HEK293 (cell line): ENCODE measurements around the gene PRKCA.

Experiments used
- CTCF ChIP-seq: fragments of 450-650 bp; formaldehyde crosslinking; IDR thresholded peaks from 2 replicates; pipeline ENCODE4 v1.5.1; 2016; ENCODE audit warnings: missing biosample characterization, missing genetic modification characterization
- ELK4 ChIP-seq: IDR thresholded peaks from 2 replicates; pipeline ENCODE4 v1.6.1; 2011; ENCODE audit warnings: mild to moderate bottlenecking, low read depth, low read length, borderline replicate concordance
- IKZF3 ChIP-seq: fragments of 450-650 bp; IDR thresholded peaks from 2 replicates; pipeline ENCODE4 v1.5.0; 2018; ENCODE audit warnings: missing biosample characterization, mild to moderate bottlenecking, missing genetic modification characterization, moderate library complexity
- PRDM1 ChIP-seq: fragments of 450-650 bp; formaldehyde crosslinking; IDR thresholded peaks from 2 replicates; pipeline ENCODE4; 2016; ENCODE audit warnings: missing biosample characterization, missing genetic modification characterization
- RBAK ChIP-seq: fragments of 450-650 bp; formaldehyde crosslinking; IDR thresholded peaks from 2 replicates; pipeline ENCODE4 v1.5.1; 2016; ENCODE audit warnings: missing biosample characterization, missing genetic modification characterization
- REST ChIP-seq: fragments of 450-650 bp; formaldehyde crosslinking; IDR thresholded peaks from 2 replicates; pipeline ENCODE4 v1.5.1; 2016; ENCODE audit warnings: missing biosample characterization, missing genetic modification characterization
- SP2 ChIP-seq: fragments of 450-650 bp; formaldehyde crosslinking; IDR thresholded peaks from 2 replicates; pipeline ENCODE4 v1.5.1; 2016; ENCODE audit warnings: missing biosample characterization, missing genetic modification characterization
- ZNF302 ChIP-seq: fragments of 450-650 bp; formaldehyde crosslinking; IDR thresholded peaks from 2 replicates; pipeline ENCODE4 v1.5.1; 2016; ENCODE audit warnings: missing biosample characterization, missing genetic modification characterization, low read depth
- ZNF350 ChIP-seq: fragments of 450-650 bp; formaldehyde crosslinking; IDR thresholded peaks from 2 replicates; pipeline ENCODE4 v1.5.0; 2017; ENCODE audit warnings: missing biosample characterization, mild to moderate bottlenecking, missing genetic modification characterization
- ZNF394 ChIP-seq: fragments of 450-650 bp; formaldehyde crosslinking; IDR thresholded peaks from 2 replicates; pipeline ENCODE4 v1.5.1; 2016; ENCODE audit warnings: missing biosample characterization, missing genetic modification characterization, mild to moderate bottlenecking, moderate library complexity, borderline replicate concordance
- ZNF423 ChIP-seq: fragments of 450-650 bp; formaldehyde crosslinking; IDR thresholded peaks from 2 replicates; pipeline ENCODE4 v1.5.1; 2016; ENCODE audit warnings: missing biosample characterization, missing genetic modification characterization
- ZNF792 ChIP-seq: fragments of 450-650 bp; formaldehyde crosslinking; IDR thresholded peaks from 2 replicates; pipeline ENCODE4 v1.5.1; 2016; ENCODE audit warnings: missing biosample characterization, missing genetic modification characterization

GRCh38 chr17:66537502-66537901 lies 235.1 kb downstream of the PRKCA start:
- TF ChIP-seq ZNF792 (tag by site-specific recombination), result no peak
- no peak for TF ChIP-seq SP2 (tag by site-specific recombination)
- no peak for TF ChIP-seq ZNF350 (tag by site-specific recombination)
- TF ChIP-seq ZNF302 (tag by site-specific recombination), result no peak
- TF ChIP-seq CTCF (tag by site-specific recombination), result no peak
- no peak for TF ChIP-seq IKZF3 (tag by site-specific recombination)
- TF ChIP-seq PRDM1 (tag by site-specific recombination), result no peak
- no peak for TF ChIP-seq ZNF394
- no peak for TF ChIP-seq ELK4
- no peak for TF ChIP-seq RBAK (tag by site-specific recombination)
- no peak for TF ChIP-seq REST (tag by site-specific recombination)
- TF ChIP-seq ZNF423 (tag by site-specific recombination), result no peak
